Measurements from ENCODE around the gene MEOX1.
A peak's percentile ranks its signal among the peaks of the same experiment; 100 is the strongest.

Gene MEOX1

GRCh38 chr17:43679401-43679800, 17.7 kb upstream of the MEOX1 start:
- no peak for DNase-seq

GRCh38 chr17:43676471-43676870, 14.7 kb upstream of the MEOX1 start:
- DNase-seq: no peak

- DNase-seq: no peak
Observed at GRCh38 chr17:43674394-43674793, 12.7 kb upstream of the MEOX1 start.

- peak; percentile 50 to 73 for DNase-seq
Observed at GRCh38 chr17:43673516-43674323, 12.0 kb upstream of the MEOX1 start.

GRCh38 chr17:43671755-43672519, 10.2 kb upstream of the MEOX1 start:
- no peak for DNase-seq

GRCh38 chr17:43671031-43671692, 9.4 kb upstream of the MEOX1 start:
- DNase-seq: no peak

GRCh38 chr17:43670645-43671030, 8.9 kb upstream of the MEOX1 start:
- no peak for DNase-seq

GRCh38 chr17:43669971-43670644, 8.4 kb upstream of the MEOX1 start:
- no peak for DNase-seq

- no peak for DNase-seq
Observed at GRCh38 chr17:43667947-43668348, 6.2 kb upstream of the MEOX1 start.

- no peak for DNase-seq
Observed at GRCh38 chr17:43667506-43667905, 5.8 kb upstream of the MEOX1 start.

- no peak for DNase-seq
Observed at GRCh38 chr17:43665937-43666236, 4.2 kb upstream of the MEOX1 start.

- DNase-seq: no peak
Observed at GRCh38 chr17:43665084-43665936, 3.6 kb upstream of the MEOX1 start.

- DNase-seq: no peak
Observed at GRCh38 chr17:43664096-43664495, 2.4 kb upstream of the MEOX1 start.

GRCh38 chr17:43663383-43663782, 1.7 kb upstream of the MEOX1 start:
- no peak for DNase-seq

- DNase-seq: no peak
Observed at GRCh38 chr17:43662413-43663141, 855 bp upstream of the MEOX1 start.

- no peak for DNase-seq
Observed at GRCh38 chr17:43660816-43661493, 767 bp downstream of the MEOX1 start.

GRCh38 chr17:43659823-43660617, 1.7 kb downstream of the MEOX1 start:
- DNase-seq: no peak

- DNase-seq: no peak
Observed at GRCh38 chr17:43658900-43659299, 2.8 kb downstream of the MEOX1 start.

- no peak for DNase-seq
Observed at GRCh38 chr17:43655693-43656255, 5.9 kb downstream of the MEOX1 start.

- DNase-seq: no peak
Observed at GRCh38 chr17:43652124-43652480, 9.6 kb downstream of the MEOX1 start.

Measured in Kasumi-1 (cell line).